GM04504 (cell line): Measurements from ENCODE around the gene RTP5.
"Not testable (repeated sequence)": the region's sequence is repeated elsewhere in the genome, so short reads cannot be mapped to it uniquely, and the experiment has no call there.

ENCODE experiments used
- DNase-seq: peaks from one replicate; pipeline ENCODE4 v3.0.0-alpha.2; 2012; ENCODE audit warnings: low read depth

The RTP5 gene

GRCh38 chr2:241922816-241923601 lies 53.5 kb downstream of the RTP5 start:
- not testable (repeated sequence) for DNase-seq
